ENCODE results near the gene MSLN. TPM values are rescaled to one million over a fixed set of nuclear protein-coding genes. Genes with fewer than 3 reads are reported as not detected.

Gene MSLN
- total and polyA plus RNA-seq, 9 of the 15 experiments (the other 6 are each of a cell fraction or from before 2014, with no cell fraction given), result not detected

DNA sequence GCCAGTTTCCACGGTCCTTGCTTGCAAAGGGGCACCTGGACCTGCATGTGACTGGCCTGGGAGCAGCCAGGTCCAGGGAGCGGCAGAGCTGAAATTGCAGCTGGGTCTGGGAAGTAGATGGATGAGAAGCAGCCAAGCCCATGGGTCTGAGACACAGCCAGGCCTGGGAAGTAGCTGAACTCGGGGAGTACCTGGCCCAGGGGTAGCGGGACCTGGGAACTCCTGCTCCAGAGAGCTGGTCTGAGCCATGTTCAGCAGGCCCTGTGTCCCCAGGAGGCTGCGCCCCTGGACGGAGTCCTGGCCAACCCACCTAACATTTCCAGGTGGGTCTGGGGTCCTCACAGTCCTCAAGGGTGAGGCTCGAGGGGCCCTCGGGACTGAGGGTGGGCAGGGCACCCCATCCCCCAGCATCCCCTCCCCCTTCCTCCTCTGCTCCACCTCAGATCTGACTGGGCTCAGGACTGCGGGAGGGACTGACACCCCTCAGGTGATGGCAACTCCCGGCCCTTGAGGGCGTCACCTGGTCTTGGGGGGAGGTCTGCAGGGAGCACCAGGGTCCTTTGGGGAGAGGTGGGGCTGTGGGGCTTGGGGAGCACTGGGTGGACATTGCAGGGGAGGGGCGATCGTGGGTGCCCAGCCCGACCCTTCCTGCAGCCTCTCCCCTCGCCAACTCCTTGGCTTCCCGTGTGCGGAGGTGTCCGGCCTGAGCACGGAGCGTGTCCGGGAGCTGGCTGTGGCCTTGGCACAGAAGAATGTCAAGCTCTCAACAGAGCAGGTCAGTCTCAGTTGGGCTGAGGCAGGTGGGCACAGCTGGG, 3.0 kb downstream of the MSLN start:
- H3K4me2 ChIP-seq (ENCODE audit: insufficient read depth, low read length), result no peak overlapping the region
- H3K79me2 ChIP-seq (ENCODE audit: control insufficient read depth, insufficient read depth, low read length), result no peaks in the 10 kb centered on the region
- H3K9me3 ChIP-seq (replicated peaks; ENCODE audit: control insufficient read depth, insufficient read depth, low read depth, low read length), result no peaks in the 10 kb centered on the region
- no peak for DNase-seq (ENCODE audit: extremely low read depth in 1 of 4, low spot score in 3 of 4)
- H3K9me1 ChIP-seq (ENCODE audit: control insufficient read depth, insufficient read depth, low read length), result no peaks in the 10 kb centered on the region
- intact Hi-C loops (cut with micrococcal nuclease), result no loop called here
- peak; percentile 19; the same call in 1 of the 2 replicates for TF ChIP-seq VEZF1 (CRISPR knock-in tag; IDR thresholded peaks at IDR 0.05)
- no peak for TF ChIP-seq GABPA (tag; conservative IDR thresholded peaks at IDR 0.05; ENCODE audit: low read depth)
- TF ChIP-seq KDM1A (IDR thresholded peaks at IDR 0.05), result 0 out of 4 replicates have a peak, but pooled peaks of 1 of the 2 experiments have one; percentile 17
- H4K20me1 ChIP-seq (replicated peaks; ENCODE audit: control insufficient read depth, insufficient read depth, low read length), result 0 out of 2 replicates have a peak, but pooled peaks cover 3% of the 10 kb centered on the region
- H3K9ac ChIP-seq (ENCODE audit: insufficient read depth in 1 of 2, low read depth in 2 of 2, low read length in 2 of 2), result no peak overlapping the region
- peaks cover 0 to 82% of the 10 kb centered on the region in 2 experiments; a peak in 2 of 5 replicates for H3K4me1 ChIP-seq (replicated peaks in 1 of 2; ENCODE audit: control insufficient read depth in 2 of 2, insufficient read depth in 2 of 2, low read length in 2 of 2)
- H3K27ac ChIP-seq (ENCODE audit: extremely low read depth, low read depth, low read length), result no peak overlapping the region
- in situ Hi-C loops (cut with MboI), result no loop called here
- POLR2A ChIA-PET, result interaction anchor here (0.5 to 1.3 kb wide), 2 partner anchors 42 to 57 kb away, joined by 3 to 5 read pairs; partner anchors contain the start of gene ANTKMT
- FAIRE-seq, result no peak
- H2AFZ ChIP-seq (ENCODE audit: low read depth, low read length), result no peak overlapping the region
- ATAC-seq, result no peak
- no peak overlapping the region for H3K4me3 ChIP-seq
- peaks cover 0 to 6% of the 10 kb centered on the region in 2 experiments; a peak in 1 of 5 replicates for H3K27me3 ChIP-seq (ENCODE audit: control insufficient read depth in 2 of 2, insufficient read depth in 2 of 2, low read length in 2 of 2)
- CTCF ChIA-PET (ENCODE audit: low intra/inter-chr PET ratio), result no interaction called here
- WGBS (ENCODE audit: insufficient coverage, low coverage, missing lambda C conversion rate), result 31% methylated on average over 16 of the region's 21 CpGs
- no peaks in the 10 kb centered on the region for H3K36me3 ChIP-seq (ENCODE audit: control insufficient read depth, insufficient read depth, low read length)
- no TSS peak for BruUV-seq (replicated peaks)
